HepG2 (cell line): Measurements from ENCODE around the gene CIB1. TPM values are rescaled to one million over a fixed set of nuclear protein-coding genes. Genes with fewer than 3 reads are reported as not detected.

Experiments used
- BRCA1 ChIP-seq: sonication (generic); formaldehyde crosslinking; IDR thresholded peaks from 2 replicates; pipeline ENCODE4 v1.4.0; 2020; ENCODE audit warnings: missing genetic modification reagents
- CBX5 ChIP-seq: sonication (generic); formaldehyde crosslinking; IDR thresholded peaks from 2 replicates; pipeline ENCODE4 v1.4.0; 2020; ENCODE audit warnings: missing genetic modification reagents, borderline replicate concordance
- CEBPG ChIP-seq: IDR thresholded peaks from 2 replicates; pipeline ENCODE4 v1.6.1; 2016
- DNMT1 ChIP-seq: sonication (generic); formaldehyde crosslinking; IDR thresholded peaks from 2 replicates; pipeline ENCODE4 v1.5.1; 2020; ENCODE audit warnings: mild to moderate bottlenecking, missing genetic modification reagents
- EP300 ChIP-seq, 3 experiments: sonication (generic) in 1 of 3; formaldehyde crosslinking in 1 of 3; IDR thresholded peaks; 2 replicates each; pipeline versions ENCODE4 v1.5.1 to v1.6.1; 2011 to 2020; ENCODE audit warnings: low read depth in 2 of 3, low read length in 2 of 3, borderline replicate concordance in 1 of 3, improper control_type of control experiment in 1 of 3, mild to moderate bottlenecking in 1 of 3, missing genetic modification reagents in 1 of 3, moderate library complexity in 1 of 3
- MBNL3 ChIP-seq: fragments of 250-450 bp; sonication (Bioruptor Pico); conservative IDR thresholded peaks from 2 replicates; pipeline ENCODE4 v1.8.0; 2022; ENCODE audit warnings: mild to moderate bottlenecking, inconsistent platforms
- MTF1 ChIP-seq: sonication (generic); formaldehyde crosslinking; IDR thresholded peaks from 2 replicates; pipeline ENCODE4 v1.5.0; 2020; ENCODE audit warnings: missing genetic modification reagents
- NFYC ChIP-seq: IDR thresholded peaks from 2 replicates; pipeline ENCODE4 v1.6.1; 2016; ENCODE audit warnings: missing genetic modification reagents, missing compliant biosample characterization
- NR1H2 ChIP-seq: sonication (generic); formaldehyde crosslinking; IDR thresholded peaks from 2 replicates; pipeline ENCODE4 v1.8.1; 2022; ENCODE audit warnings: low read depth, missing genetic modification reagents, borderline replicate concordance
- ONECUT2 ChIP-seq: sonication (generic); formaldehyde crosslinking; IDR thresholded peaks from 2 replicates; pipeline ENCODE4 v1.4.0; 2020; ENCODE audit warnings: missing genetic modification reagents
- PHB2 ChIP-seq: fragments of 450-650 bp; IDR thresholded peaks from 2 replicates; pipeline ENCODE4 v1.6.1; 2018; ENCODE audit not compliant: partially characterized antibody
- TAF15 ChIP-seq: fragments of 200-400 bp; formaldehyde crosslinking; IDR thresholded peaks from one replicate; pipeline ENCODE4 v1.6.1; 2018; ENCODE audit warnings: mild to moderate bottlenecking, low read depth, low read length; ENCODE audit not compliant: poor library complexity, severe bottlenecking
- TBX2 ChIP-seq: sonication (generic); formaldehyde crosslinking; IDR thresholded peaks from 2 replicates; pipeline ENCODE4 v1.5.0; 2020; ENCODE audit warnings: missing genetic modification reagents, mild to moderate bottlenecking, borderline replicate concordance
- ZBTB20 ChIP-seq: sonication (generic); formaldehyde crosslinking; IDR thresholded peaks from 2 replicates; pipeline ENCODE4 v1.8.1; 2023; ENCODE audit warnings: missing genetic modification reagents, low read depth, mild to moderate bottlenecking, borderline replicate concordance
- ZFP1 ChIP-seq: IDR thresholded peaks from 2 replicates; pipeline ENCODE4 v1.6.1; 2016
- ZFP37 ChIP-seq: sonication (generic); formaldehyde crosslinking; IDR thresholded peaks from 2 replicates; pipeline ENCODE4 v1.4.0; 2020; ENCODE audit warnings: missing genetic modification reagents, borderline replicate concordance
- ZNF136 ChIP-seq: sonication (generic); formaldehyde crosslinking; IDR thresholded peaks from 2 replicates; pipeline ENCODE4 v1.8.1; 2022; ENCODE audit warnings: low read depth, mild to moderate bottlenecking, moderate library complexity, missing genetic modification reagents
- ZNF234 ChIP-seq: sonication (generic); formaldehyde crosslinking; conservative IDR thresholded peaks from 2 replicates; pipeline ENCODE4 v1.5.1; 2020; ENCODE audit warnings: mild to moderate bottlenecking, missing genetic modification reagents
- ZNF24 ChIP-seq: fragments of 450-650 bp; IDR thresholded peaks from 2 replicates; pipeline ENCODE4 v1.6.1; 2017; ENCODE audit warnings: antibody characterized with exemption, mild to moderate bottlenecking
- ZNF329 ChIP-seq: sonication (generic); formaldehyde crosslinking; IDR thresholded peaks from 2 replicates; pipeline ENCODE4 v1.9.0; 2021; ENCODE audit warnings: low read depth, mild to moderate bottlenecking, missing genetic modification reagents
- ZNF432 ChIP-seq: sonication (generic); formaldehyde crosslinking; IDR thresholded peaks from 2 replicates; pipeline ENCODE4 v1.5.0; 2020; ENCODE audit warnings: missing genetic modification reagents, mild to moderate bottlenecking, borderline replicate concordance
- ZNF446 ChIP-seq: sonication (generic); formaldehyde crosslinking; IDR thresholded peaks from 2 replicates; pipeline ENCODE4 v1.5.0; 2020; ENCODE audit warnings: mild to moderate bottlenecking, missing genetic modification reagents
- ZNF562 ChIP-seq: sonication (generic); formaldehyde crosslinking; IDR thresholded peaks from 2 replicates; pipeline ENCODE4 v1.8.0; 2022; ENCODE audit warnings: missing genetic modification reagents, borderline replicate concordance
- ZNF589 ChIP-seq: sonication (generic); formaldehyde crosslinking; conservative IDR thresholded peaks from 2 replicates; pipeline ENCODE4 v1.8.0; 2022; ENCODE audit warnings: mild to moderate bottlenecking, moderate library complexity, missing genetic modification reagents
- ZNF614 ChIP-seq: IDR thresholded peaks from 2 replicates; pipeline ENCODE4 v1.6.1; 2018; ENCODE audit warnings: missing biosample characterization, missing genetic modification reagents, inconsistent platforms, borderline replicate concordance
- polyA plus RNA-seq, 8 experiments: library from polyadenylated mRNA; depleted of rRNA in 3 of 8; stranded (reverse) in 7 of 8; unstranded in 1 of 8; fragments of >200 nt; fragmentation: Illumina TruSeq in 4 of 8; extraction: Trizol in 4 of 8; gene quantifications; 2 replicates each; pipeline versions ENCODE4 v1.2.1 to v1.2.3, GENCODE V29; 2011 to 2016; ENCODE audit warnings: low read depth in 4 of 8, missing spikeins in 1 of 8, mixed read lengths in 1 of 8; ENCODE audit not compliant: insufficient read depth in 1 of 8
- total RNA-seq, 5 experiments: library from RNA; depleted of rRNA; stranded (reverse); fragments of >200 nt; fragmentation: Illumina TruSeq; extraction: Trizol; gene quantifications; 2 replicates each; pipeline ENCODE4 v1.2.3, GENCODE V29; 2016; ENCODE audit warnings: low read depth in 1 of 5
- TF ChIP-seq, protein P1 (sequence below): sonication (generic); formaldehyde crosslinking; IDR thresholded peaks from 2 replicates; pipeline ENCODE4 v1.4.0; 2020; ENCODE audit warnings: mild to moderate bottlenecking, missing genetic modification reagents
- TF ChIP-seq, protein P2 (sequence below): sonication (generic); formaldehyde crosslinking; IDR thresholded peaks from 2 replicates; pipeline ENCODE4 v1.4.0; 2020; ENCODE audit warnings: missing genetic modification reagents

CIB1 gene
- total and polyA plus RNA-seq, 2 of the 13 experiments (the other 11 are each of a cell fraction or from before 2014, with no cell fraction given) = 38.7 to 72.7 TPM

DNA sequence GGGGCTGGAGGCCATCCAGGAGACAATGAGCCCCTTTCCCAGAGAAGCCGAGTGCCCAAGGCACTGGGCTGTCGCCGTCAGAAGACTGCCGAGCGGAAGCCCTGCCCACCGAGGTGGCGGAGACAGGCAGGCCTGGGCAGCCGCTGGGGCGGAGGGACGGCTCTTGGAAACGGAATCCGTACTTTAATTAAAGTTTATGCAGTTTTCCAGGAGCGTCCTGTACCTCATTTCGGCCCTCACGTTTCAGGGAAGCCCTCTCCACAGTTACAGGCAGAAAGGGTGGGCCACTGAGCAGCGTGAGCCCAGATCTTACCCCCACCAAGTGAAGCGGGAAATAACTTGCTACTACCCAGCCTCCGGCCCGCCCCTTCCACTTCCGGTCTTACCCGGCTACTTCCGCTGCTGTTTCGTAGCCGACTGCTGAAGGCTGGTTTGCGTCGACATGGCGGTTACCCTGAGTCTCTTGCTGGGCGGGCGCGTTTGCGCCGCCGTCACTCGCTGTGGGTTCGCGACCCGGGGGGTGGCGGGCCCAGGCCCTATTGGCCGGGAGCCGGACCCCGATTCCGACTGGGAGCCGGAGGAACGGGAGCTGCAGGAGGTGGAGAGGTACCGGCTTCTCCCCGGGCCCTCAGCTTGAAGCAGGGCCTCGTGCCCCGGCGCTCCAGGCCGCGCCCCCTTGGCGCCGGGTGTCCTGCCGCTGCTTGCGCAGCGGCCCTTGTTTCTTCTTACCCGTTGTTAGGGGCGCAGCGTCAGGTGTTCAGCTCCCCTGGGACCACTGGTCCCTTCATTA is 31.7 kb upstream of the CIB1 start, which contains the start of gene NGRN (continued):
- no peak for TF ChIP-seq TAF15
- TF ChIP-seq ZNF136 = peak; percentile 98
- TF ChIP-seq NR1H2 (CRISPR knock-in tag) = no peak
- TF ChIP-seq ZNF562 (CRISPR knock-in tag) = no peak
- no peak; the same call in 1 of the 2 replicates for TF ChIP-seq BRCA1 (CRISPR knock-in tag)
- no peak for TF ChIP-seq NFYC (CRISPR knock-in tag)
- TF ChIP-seq ZBTB20 (CRISPR knock-in tag) = peak; percentile 38; the same call in 1 of the 2 replicates
- TF ChIP-seq, protein P1, sequence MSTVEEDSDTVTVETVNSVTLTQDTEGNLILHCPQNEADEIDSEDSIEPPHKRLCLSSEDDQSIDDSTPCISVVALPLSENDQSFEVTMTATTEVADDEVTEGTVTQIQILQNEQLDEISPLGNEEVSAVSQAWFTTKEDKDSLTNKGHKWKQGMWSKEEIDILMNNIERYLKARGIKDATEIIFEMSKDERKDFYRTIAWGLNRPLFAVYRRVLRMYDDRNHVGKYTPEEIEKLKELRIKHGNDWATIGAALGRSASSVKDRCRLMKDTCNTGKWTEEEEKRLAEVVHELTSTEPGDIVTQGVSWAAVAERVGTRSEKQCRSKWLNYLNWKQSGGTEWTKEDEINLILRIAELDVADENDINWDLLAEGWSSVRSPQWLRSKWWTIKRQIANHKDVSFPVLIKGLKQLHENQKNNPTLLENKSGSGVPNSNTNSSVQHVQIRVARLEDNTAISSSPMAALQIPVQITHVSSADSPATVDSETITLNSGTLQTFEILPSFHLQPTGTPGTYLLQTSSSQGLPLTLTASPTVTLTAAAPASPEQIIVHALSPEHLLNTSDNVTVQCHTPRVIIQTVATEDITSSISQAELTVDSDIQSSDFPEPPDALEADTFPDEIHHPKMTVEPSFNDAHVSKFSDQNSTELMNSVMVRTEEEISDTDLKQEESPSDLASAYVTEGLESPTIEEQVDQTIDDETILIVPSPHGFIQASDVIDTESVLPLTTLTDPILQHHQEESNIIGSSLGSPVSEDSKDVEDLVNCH (CRISPR knock-in tag) = 0 out of 2 replicates have a peak, but pooled peaks have one; percentile 37
- no peak for TF ChIP-seq ZNF432
- TF ChIP-seq MTF1 (CRISPR knock-in tag) = no peak; the same call in 1 of the 2 replicates
- TF ChIP-seq CEBPG (CRISPR knock-in tag) = peak; percentile 55; the same call in 1 of the 2 replicates
- no peak; the same call in 1 of the 2 replicates for TF ChIP-seq ZNF589 (CRISPR knock-in tag)
- TF ChIP-seq ONECUT2 = peak; percentile 26; the same call in 1 of the 2 replicates
- TF ChIP-seq ZNF24 = no peak
- peak; percentile 77 for TF ChIP-seq ZNF614 (CRISPR knock-in tag)
- no peak for TF ChIP-seq CBX5
- no peak for TF ChIP-seq EP300 (IDR thresholded peaks at IDR 0.05; ENCODE audit: low read depth in 2 of 2, low read length in 2 of 2)
- TF ChIP-seq EP300 (CRISPR knock-in tag; IDR thresholded peaks at IDR 0.05; ENCODE audit: borderline replicate concordance) = peak; percentile 39; the same call in 1 of the 2 replicates
- TF ChIP-seq ZNF446 (CRISPR knock-in tag) = peak; percentile 48; the same call in 1 of the 2 replicates
- peak; percentile 61; the same call in 1 of the 2 replicates for TF ChIP-seq ZNF329 (CRISPR knock-in tag)
- no peak for TF ChIP-seq PHB2
- TF ChIP-seq MBNL3 (CRISPR knock-in tag) = no peak
- TF ChIP-seq TBX2 (CRISPR knock-in tag) = peak; percentile 80
- TF ChIP-seq, protein P2, sequence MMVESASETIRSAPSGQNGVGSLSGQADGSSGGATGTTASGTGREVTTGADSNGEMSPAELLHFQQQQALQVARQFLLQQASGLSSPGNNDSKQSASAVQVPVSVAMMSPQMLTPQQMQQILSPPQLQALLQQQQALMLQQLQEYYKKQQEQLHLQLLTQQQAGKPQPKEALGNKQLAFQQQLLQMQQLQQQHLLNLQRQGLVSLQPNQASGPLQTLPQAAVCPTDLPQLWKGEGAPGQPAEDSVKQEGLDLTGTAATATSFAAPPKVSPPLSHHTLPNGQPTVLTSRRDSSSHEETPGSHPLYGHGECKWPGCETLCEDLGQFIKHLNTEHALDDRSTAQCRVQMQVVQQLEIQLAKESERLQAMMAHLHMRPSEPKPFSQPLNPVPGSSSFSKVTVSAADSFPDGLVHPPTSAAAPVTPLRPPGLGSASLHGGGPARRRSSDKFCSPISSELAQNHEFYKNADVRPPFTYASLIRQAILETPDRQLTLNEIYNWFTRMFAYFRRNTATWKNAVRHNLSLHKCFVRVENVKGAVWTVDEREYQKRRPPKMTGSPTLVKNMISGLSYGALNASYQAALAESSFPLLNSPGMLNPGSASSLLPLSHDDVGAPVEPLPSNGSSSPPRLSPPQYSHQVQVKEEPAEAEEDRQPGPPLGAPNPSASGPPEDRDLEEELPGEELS (CRISPR knock-in tag) = no peak; the same call in 1 of the 2 replicates
- peak; percentile 49; the same call in 1 of the 2 replicates for TF ChIP-seq ZNF234 (CRISPR knock-in tag)
- TF ChIP-seq ZFP1 (CRISPR knock-in tag) = no peak
- TF ChIP-seq ZFP37 (CRISPR knock-in tag) = peak; percentile 92; the same call in 1 of the 2 replicates
- peak; percentile 58; the same call in 1 of the 2 replicates for TF ChIP-seq DNMT1 (CRISPR knock-in tag)
